Cardiac septum (tissue), 1 donor: ENCODE measurements around the gene GNB5. TPM values are rescaled to one million over a fixed set of nuclear protein-coding genes. Genes with fewer than 3 reads are reported as not detected.
"Not testable (repeated sequence)": the region's sequence is repeated elsewhere in the genome, so short reads cannot be mapped to it uniquely, and the experiment has no call there.

ENCODE experiments used
- DNase-seq: peaks from one replicate; pipeline ENCODE4 v3.0.0-alpha.2; 2020; ENCODE audit warnings: low spot score
- intact Hi-C: fragments of 100-400 bp; cut with DNase I; formaldehyde crosslinking; loops from one replicate; pipeline ENCODE4 v1.14.0; 2022
- long read RNA-seq: library from polyadenylated mRNA; unstranded; transcript quantifications from one replicate; pipeline ENCODE4 v2.0.0, GENCODE V29; 2021
- total RNA-seq: library from RNA; stranded (reverse); fragmentation: NEBNext Ultra II Directional; extraction: Animal tissue kit (Norgen Biotek cat#: 25700); gene quantifications from one replicate; pipeline ENCODE4 v1.2.1, GENCODE V29; 2021
- donor health status: DM: no; HTN: no; CAD: no.

Gene GNB5
- total RNA-seq, result 9.7 TPM
- long read RNA-seq, transcript GNB5-202 (11 exons, 1,735 nt), result major isoform, 21 of 25 reads
- long read RNA-seq, partial matches to known transcripts, result 3 of 25 reads
- long read RNA-seq, other reads (novel, unspliced or antisense), result 1 of 25 reads

DNA sequence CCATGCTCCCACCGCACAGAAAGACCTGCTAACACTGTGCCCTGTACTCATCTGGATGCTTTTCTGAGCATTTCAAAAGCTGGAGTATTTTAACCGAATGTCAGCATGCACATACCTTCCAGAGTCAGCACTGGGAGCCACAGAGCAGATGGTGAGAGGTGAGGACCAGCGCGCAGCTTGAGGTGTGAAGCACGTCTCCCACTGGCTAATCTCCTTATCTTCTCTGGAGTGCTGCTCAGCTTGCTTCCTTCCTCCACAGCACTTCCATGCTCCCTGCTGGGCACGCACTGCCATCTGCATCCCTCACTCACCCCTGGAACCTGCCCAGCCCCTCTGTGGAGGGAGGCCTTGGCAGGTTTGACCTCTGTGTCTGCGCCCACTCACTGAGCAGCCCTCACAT is at the start of gene GNB5:
TSS of gene GNB5 (minus strand) at position 186 of the 400 bp plus-strand sequence. CDS start 6,716 bp downstream, outside the sequence.
- DNase-seq, result no peak
- intact Hi-C loops, result no loop called here

DNA sequence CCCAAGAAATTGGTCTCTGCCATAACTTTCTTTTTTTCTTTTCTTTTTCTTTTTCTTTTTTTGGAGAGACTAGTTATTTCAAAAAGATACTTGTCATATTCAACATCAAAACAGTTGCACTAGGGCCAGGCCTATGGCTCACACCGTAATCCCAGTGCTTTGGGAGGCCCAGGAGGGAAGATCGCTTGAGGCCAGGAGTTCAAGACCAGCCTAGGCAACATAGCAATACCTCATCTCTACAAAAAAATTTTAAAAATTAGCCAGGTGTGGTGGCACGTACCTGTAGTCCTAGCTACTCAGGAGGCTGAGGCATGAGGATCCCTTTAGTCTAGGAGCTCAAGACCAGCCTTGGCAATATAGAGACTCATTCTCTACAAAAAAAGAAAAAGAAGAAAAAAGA is 49.0 kb upstream of the GNB5 start:
- intact Hi-C loops, result no loop called here

DNA sequence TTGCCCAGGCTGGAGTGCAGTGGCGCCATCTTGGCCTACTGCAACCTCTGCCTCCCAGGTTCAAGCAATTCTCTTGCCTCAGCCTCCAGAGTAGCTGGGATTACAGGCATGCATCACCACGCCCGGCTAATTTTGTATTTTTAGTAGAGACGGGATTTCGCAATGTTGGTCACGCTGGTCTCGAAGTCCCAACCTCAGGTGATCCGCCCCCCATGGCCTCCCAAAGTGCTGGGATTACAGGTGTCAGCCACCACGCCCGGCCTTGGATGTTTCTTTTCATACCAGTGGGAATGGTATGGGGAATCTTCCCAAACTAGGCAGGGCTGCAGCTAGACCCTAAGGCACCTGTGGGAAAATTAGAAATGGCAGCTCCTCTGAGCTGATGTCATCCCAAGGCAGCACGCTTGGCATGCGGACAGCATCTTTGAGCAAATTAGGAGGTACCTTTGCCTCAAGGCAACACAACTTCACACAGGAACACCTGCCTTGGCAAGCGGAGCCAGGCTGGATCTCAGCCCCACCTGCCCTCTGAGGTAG is 47.9 kb upstream of the GNB5 start:
- intact Hi-C loops, DNase-seq: not testable (repeated sequence)

More for the DNA sequence above, 49.0 kb upstream of the GNB5 start:
- DNase-seq, result no peak

DNA sequence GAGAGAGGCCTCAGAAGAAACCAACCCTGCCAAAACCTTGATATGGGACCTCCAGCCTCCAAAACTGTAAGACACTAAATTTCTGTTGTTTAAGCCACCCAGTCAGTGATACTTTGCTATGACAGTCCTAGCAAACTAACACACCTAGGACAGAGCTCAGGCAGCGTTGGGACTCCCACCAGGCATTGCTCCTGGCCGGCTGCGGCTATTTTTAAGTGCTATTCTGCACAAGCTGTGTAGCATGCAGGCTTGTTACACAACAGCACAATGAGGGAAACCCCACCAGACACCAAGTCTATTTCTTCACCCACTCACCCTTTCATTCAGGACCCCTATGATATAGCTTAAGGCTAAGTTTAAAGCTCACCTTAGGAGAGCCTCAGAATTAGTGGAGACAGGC is 47.0 kb upstream of the GNB5 start:
- intact Hi-C loops, result no loop called here

DNA sequence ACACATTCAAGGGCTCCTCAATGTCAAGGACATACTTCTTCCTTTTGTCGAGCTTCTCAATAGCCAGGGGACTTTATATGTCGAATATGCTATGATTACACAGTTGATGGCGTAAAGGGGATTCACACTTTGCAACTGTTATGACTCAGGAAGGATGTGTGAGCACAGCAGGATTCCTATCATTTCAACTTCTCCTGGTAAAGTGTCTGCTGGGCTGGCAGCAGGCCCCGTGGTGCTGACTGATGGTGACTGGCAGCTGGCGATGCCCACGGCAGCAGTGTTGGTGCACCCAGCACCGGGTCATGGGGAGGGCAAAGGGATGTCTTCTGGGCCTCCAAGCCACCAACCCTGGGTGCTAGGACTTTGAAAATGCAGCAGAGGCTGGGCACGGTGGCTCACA is 44.8 kb upstream of the GNB5 start:
- intact Hi-C loops, result no loop called here
- no peak for DNase-seq

More for the DNA sequence above, 47.0 kb upstream of the GNB5 start:
- DNase-seq, result no peak

DNA sequence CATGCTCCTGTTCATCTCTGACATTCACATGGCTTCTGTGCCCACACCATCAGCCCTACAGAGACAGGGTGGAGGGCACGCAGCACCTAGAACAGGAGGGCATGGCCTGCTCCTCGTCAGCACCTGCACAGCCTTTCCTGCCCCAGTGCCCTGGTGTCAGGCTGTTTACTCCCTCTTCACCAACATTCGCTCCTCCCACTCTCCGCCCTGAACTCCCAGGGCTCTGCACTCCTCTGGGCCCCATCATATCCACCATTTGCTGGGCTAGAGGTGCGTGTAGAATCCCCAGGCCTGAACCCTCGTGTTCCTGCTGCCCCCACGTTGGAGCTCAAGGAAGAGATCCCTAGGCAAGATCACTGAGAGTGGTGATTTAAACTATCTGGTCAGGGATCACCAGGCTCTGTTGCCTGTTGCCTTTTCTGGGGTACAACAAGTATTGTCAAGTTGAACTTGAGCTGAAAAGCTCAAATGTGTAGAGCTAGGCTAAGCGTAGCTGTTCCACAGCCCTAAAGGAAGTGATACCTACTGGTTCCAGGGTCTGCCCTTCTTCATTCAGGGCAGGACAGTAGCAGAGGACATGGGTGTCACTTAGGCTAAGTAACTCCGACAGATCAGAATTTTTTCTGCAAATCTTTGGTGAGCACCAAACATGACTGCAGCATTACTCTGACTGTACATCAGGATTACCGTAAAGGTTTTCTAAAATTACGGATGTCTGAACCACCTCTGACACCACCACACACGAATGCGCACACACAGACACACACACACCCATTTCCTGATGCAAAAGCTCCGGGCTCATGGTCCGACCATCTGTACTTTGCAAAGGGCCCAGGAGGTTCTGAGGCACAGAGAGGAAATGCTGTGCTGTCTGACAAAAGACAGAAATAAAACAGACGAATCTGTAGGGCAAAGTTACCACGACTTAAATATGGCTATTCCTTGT is 43.7 kb upstream of the GNB5 start:
- intact Hi-C loops, result no loop called here

DNA sequence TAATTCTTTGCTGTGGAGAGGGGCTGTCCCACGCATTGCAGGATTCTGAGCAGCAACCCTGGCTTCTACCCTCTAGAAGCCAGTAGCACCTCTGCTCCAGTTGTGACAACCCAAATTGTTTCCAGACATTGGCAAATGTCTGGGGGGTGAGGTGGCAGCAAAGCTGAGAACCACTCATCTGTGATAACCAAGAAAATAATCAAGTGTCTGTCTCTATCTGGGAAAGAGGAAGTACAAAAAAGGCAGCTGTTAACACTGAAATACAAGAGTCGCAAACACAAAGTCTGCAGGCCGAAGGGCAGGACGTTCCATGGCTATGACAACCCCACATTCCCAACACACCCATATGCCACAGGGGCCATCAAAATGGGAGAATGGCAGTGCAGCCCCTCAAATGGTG is 42.2 kb upstream of the GNB5 start:
- no peak for DNase-seq
- intact Hi-C loops, result no loop called here

More for the DNA sequence above, 43.7 kb upstream of the GNB5 start:
- no peak for DNase-seq

DNA sequence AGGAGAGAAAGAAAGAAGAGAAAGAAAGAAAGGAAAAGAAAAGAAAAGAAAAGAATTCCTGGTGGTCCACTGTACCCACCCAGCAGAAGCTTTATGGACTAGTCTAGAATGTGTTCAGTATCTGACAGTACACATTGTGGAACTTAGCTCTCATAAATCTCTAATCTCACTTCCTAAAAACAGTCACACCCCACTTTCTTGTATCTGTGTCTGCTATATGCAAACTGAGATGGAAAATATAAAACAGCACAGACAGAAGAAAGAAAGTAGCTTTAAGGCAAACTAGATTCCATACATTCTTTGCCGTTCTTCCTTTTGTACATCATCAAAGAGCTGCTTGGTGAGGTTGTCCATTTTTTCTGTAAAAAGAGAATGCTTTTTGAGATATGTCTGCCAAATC is 41.1 kb upstream of the GNB5 start:
- intact Hi-C loops, result no loop called here
- no peak for DNase-seq

DNA sequence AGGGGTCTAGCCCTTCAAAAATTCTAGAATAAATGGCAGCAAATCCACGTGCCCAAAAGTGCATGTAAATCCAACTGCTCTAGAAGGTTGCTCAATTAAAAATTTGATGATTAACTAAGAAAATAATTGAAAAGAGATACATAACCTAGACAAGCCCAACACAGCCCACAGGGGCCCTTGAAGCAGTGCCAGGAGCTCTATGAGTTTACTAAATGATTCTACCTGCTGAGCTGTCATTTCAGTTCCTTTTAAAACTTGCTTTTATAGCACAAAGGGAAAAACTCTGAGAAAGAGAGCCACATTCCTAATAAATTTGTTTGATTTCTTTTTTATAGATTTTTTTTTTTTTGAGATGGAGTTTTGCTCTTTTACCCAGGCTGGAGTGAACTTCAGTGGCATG is 38.9 kb upstream of the GNB5 start:
- DNase-seq, result no peak
- intact Hi-C loops, result no loop called here

DNA sequence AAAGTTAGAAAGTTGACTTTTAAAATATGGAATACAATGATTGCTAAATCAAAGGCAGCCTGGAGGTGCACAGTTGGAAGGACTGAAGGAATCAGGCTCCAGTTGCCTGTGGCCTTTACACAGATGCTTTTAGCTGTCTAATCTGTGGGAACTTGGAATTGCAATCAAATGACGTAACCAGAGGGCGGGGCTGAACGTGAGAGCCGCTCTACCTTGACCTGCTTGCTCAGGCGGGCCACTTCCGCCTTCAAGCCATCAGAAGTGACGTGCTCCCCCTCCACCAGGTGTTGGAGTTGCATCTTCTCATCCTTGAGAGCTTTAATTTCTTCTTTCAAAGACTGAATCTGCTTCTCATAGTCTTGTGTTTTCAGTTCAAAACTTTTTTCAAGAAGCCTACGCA is 37.7 kb upstream of the GNB5 start:
- intact Hi-C loops, result loop anchor here (10.0 kb wide), 1 partner anchor 334 kb away; no protein-coding TSS in a partner anchor
- no peak for DNase-seq

DNA sequence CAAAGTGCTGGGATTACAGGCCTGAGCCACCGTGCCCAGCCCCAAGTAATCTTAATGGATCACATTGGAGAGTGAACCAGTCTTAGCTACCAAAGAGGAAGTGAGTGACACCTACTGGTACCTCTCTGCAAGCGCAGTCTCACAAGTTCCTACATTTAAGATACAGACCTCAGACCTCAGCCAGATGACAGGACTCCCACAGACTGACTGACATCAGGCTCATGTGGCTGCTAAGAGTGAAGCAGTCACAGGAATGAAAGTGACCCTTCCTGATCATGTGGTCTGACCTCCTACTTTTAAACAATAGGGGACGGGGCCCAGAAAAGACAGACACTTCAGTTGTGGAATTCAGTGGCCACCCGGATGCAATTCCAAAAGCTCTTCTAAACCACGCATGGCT is 36.3 kb upstream of the GNB5 start:
- intact Hi-C loops, result loop anchor here (10.0 kb wide), 1 partner anchor 333 kb away; no protein-coding TSS in a partner anchor
- DNase-seq, result no peak

DNA sequence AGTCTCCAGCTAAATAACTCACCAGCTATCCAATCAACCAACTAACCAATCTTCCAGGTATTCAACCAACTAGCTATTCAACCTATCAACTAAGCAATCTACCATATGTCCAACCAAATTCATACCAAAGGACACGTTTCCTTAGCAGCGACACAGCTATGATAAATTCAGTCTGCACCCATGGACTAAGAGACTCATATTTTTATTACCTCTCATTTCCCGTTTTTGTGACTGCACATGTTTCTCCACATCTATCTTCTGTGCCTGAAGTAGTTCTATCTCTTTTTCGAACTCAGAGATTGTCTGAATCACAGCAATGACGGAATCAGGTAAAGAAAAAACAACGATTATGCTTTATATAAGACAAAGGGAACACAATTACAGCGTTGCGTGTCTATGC is 34.0 kb upstream of the GNB5 start:
- intact Hi-C loops, result loop anchor here (10.0 kb wide), 1 partner anchor 330 kb away; no protein-coding TSS in a partner anchor
- no peak for DNase-seq

DNA sequence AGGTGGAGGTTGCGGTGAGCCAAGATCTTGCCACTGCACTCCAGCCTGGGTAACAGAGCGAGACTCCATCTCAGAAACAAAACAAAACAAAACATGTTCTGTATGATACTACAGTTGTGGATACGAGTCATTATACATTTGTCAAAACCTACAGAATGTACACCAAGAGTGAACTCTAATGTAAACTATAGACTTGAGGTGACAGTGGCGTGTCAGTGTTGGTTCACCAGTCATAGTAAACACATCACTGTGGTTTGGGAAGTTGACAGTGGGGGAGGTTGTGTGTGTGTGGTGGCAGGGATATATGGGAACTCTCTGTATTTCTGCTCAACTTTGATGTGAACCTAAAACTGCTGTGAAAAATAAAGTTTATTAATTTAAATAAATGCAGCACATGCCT is 33.0 kb upstream of the GNB5 start:
- DNase-seq, result no peak
- intact Hi-C loops, result loop anchor here (10.0 kb wide), 1 partner anchor 329 kb away; no protein-coding TSS in a partner anchor

DNA sequence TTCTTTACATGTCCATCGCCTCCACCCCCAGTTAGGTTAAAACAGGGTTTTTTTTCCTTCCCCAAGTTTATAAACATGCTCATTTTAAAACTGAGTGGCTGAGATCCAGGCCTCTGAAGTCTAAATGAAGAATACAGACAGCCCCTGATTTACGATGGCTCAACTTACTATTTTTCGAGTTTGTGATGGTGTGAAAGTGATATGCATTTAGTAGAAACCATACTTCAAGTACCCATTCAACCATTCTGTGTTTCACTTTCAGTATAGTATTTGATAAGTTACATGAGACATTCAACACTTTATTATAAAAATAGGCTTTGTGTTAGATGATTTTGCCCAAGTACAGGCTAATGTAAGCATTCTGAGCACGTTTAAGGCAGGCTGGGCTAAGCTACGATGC is 30.5 kb upstream of the GNB5 start:
- intact Hi-C loops, result loop anchor here (10.0 kb wide), 1 partner anchor 327 kb away; no protein-coding TSS in a partner anchor
- no peak for DNase-seq

DNA sequence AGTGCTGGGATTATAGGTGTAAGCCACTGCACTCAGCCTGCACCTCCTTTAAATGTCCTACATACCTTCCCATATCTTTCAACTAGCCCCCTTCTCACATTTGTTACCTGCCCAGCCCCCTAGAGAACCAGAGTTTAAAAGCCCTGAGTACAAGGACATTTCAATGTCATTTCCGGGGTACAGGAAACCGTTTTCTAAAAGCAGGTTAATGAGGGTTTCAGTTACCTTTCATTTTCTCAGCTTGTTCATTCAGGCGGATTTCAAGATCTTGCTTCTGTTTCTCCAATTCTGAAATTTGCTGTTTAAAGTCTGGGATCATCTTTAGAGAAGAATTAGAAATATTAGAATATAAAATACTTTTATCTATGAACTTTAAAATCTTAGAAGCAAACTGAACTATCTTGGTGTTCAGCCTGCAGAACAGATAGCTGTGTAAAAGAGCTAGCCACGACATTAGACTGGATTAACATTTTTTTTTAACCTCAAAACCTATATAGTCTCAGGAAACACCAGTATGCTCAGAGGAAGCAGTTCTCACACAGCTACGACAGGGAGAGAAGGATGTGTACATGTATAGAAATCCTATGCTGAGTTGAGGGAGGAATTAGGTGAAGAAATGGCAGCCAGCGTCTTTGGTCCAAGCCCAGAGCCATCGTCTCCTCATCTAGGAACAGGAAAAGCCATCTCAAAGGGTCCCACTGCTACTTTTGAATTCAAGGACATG is 29.9 kb upstream of the GNB5 start:
- intact Hi-C loops, result loop anchor here (10.0 kb wide), 1 partner anchor 326 kb away; no protein-coding TSS in a partner anchor
- DNase-seq, result no peak

DNA sequence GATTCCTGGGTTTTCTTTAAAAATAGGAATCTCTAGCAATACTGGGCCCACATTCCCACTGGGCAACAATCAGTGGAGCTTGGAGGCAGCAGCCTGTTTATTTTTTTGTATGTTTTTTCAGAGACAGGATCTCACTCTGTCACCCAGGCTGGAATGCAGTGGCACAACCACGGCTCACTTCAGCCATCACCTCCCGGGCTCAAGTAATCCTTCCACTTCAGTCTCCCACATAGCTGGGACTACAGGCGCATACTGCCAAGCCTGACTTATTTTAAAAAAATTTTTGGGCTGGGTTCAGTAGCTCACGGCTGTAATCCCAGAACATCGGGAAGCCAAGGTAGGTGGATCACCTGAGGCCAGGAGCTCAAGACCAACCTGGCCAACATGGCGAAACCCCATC is 29.1 kb upstream of the GNB5 start:
- intact Hi-C loops, result loop anchor here (10.0 kb wide), 1 partner anchor 325 kb away; no protein-coding TSS in a partner anchor
- no peak for DNase-seq

DNA sequence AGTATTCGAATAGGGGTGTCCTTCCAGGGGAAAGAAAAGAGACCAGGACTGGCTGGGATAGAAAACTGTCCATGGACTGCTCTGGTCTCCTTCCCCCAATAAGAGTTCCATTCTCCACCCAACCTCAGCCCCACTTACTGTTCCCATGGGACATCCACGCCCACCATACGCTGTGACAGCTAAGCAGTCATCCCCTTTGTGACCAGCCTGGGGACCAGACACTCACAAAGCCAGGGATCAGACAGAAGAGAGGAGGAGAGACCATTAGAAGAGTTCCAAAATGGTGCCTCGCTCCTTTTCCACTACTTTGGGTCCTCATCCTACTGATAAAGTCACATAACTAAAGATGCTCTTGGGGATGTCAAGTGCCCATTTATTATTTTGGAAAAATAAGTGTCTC is 27.6 kb upstream of the GNB5 start:
- intact Hi-C loops, result no loop called here

DNA sequence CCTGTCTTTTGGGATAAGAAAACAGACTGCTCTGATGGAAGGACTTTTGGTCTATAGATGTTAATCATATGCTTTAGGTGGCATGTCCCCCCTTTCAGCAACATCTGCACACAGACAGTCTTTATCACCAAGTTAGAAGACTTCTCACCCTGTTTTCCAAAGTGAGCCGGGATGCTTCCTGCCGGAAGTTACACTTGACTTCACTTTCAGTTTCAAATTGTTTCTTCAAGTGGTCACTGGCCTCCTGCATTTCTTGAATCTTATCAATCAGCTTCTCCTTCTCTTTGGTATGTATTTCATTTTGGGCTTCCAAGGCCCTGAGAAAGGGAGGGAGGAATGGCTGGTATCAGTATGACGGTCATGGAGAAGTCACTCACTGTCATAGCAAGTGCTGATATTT is 27.2 kb upstream of the GNB5 start:
- DNase-seq, result no peak
- intact Hi-C loops, result no loop called here

More for the DNA sequence above, 27.6 kb upstream of the GNB5 start:
- no peak for DNase-seq

DNA sequence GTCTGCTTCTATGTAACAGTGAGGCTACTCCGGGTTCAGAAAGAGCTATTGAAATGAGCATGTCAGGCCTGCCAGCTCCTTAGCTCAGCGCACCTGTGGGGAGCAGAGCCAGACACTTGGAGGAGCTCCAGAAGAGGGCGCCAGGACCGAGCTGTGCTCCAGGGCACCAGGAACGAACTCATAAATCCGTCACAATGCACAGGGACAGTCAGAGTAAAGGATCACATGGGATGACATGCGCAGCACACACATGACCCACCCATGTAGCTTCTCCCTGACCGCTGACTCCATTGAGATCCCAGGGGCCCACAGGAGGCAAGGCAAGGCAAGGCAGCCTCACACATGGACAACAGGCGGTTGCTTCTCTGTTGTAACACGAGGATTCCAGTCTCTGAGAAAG is 26.0 kb upstream of the GNB5 start:
- intact Hi-C loops, result no loop called here
- no peak for DNase-seq

DNA sequence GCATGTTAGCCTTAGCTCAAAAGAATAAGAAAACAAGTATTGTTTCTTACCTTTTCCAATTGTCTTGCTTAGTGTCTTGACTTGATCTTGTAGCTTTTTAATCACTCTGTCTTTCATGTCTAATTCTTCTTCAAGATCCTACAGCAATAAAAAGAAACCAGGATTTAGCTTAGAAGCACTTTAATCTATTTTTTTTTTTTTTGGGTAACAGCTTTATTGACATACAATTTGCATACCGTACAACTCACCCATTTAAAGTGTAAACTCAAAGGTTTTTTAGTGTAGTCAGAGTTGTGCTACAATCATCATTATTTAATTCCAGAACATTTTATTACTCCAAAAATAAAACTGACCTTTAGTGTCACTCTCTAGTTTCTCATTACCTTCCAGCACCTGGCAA is 23.4 kb upstream of the GNB5 start:
- intact Hi-C loops, result no loop called here
- DNase-seq, result no peak
